ENCODE data around the gene ABCA3. TPM values are rescaled to one million over a fixed set of nuclear protein-coding genes. Genes with fewer than 3 reads are reported as not detected.

ABCA3 gene
- total and polyA plus RNA-seq, 2 of the 8 experiments (the other 6 are each of a cell fraction or from before 2014, with no cell fraction given), result 5.7 to 7.9 TPM

DNA sequence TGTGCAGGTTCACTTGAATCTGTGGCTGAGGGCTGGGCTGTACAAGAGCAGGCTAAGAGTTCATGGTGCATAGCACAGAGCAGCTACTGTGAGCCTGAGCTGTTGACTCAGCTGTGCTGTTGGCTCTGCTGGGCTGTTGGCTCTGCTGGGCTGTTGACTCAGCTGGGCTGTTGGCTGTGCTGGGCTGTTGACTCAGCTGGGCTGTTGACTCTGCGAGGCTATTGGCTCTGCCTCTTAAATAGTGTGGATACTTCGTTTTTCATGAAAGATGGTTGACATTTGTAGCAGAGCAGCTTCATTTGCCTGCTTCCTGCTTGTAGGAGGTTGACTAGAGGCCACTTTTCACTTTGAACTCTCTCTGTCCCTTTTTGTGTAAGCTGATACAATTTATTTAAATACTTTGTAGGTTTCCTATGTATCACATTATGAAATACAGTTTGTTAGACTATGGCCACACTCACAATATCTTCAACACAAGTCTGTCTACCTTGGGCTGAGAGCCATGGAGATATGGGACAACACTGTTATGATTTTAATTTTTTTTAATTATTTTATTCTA, 48.4 kb upstream of the ABCA3 start:
- no peaks in the 10 kb centered on the region for H4K20me1 ChIP-seq (replicated peaks in 1 of 2; ENCODE audit: control insufficient read depth in 1 of 2, insufficient read depth in 2 of 2, low read length in 2 of 2)
- H3K9me3 ChIP-seq (ENCODE audit: insufficient read depth in 2 of 2, low read depth in 1 of 2, low read length in 1 of 2), result peaks cover 6 to 7% of the 10 kb centered on the region in 2 experiments
- DNase-seq (ENCODE audit: low read depth in 1 of 2, low spot score in 2 of 2) (no peak), FAIRE-seq (no peak)
- no peak overlapping the region for H2BK5ac ChIP-seq (ENCODE audit: low read depth, low read length)
- H4K5ac ChIP-seq (ENCODE audit: insufficient read length, low read depth, low read length), result no peak overlapping the region
- peak overlapping the region; percentile 2; the same call in 1 of the 2 replicates for H2BK20ac ChIP-seq (ENCODE audit: low read length)
- 95% methylated on average over 2 of the region's 2 CpGs; no CpG with 5 or more reads in 1 of the 2 experiments for WGBS, 2 experiments (ENCODE audit: extremely low coverage in 1 of 2, insufficient coverage in 1 of 2, insufficient read length in 1 of 2, insufficient replicate concordance in 2 of 2, low coverage in 1 of 2, low lambda C conversion rate in 2 of 2, missing lambda C conversion rate in 1 of 2)
- no peak overlapping the region for H2BK15ac ChIP-seq (ENCODE audit: low read length)
- H3K36me3 ChIP-seq (ENCODE audit: control insufficient read depth in 2 of 4, insufficient read depth in 4 of 4, low read length in 3 of 4), result peaks cover 0 to 5% (median 0%) of the 10 kb centered on the region in 4 experiments; a peak in 1 of 8 replicates
- H3K4me3 ChIP-seq (ENCODE audit: extremely low read depth in 1 of 4, insufficient read depth in 2 of 4, low read depth in 3 of 4, low read length in 4 of 4), result no peak overlapping the region
- ChIA-PET CTCF (ENCODE audit: partially characterized antibody) (interaction anchor here (1.1 to 1.8 kb wide), 5 partner anchors 9 to 110 kb away, joined by 3 to 6 read pairs (median 3); no protein-coding TSS in a partner anchor), POLR2A (ENCODE audit: partially characterized antibody) (interaction anchor here (1.2 kb wide), 1 partner anchor 39 kb away, joined by 3 read pairs; no protein-coding TSS in a partner anchor)
- no peak overlapping the region for H2AK5ac ChIP-seq (ENCODE audit: low read depth, low read length)
- peaks cover 2 to 10% (median 8%) of the 10 kb centered on the region in 4 experiments for H3K4me1 ChIP-seq (replicated peaks in 1 of 4; ENCODE audit: control insufficient read depth in 3 of 4, insufficient read depth in 4 of 4, low read length in 3 of 4)
- no peak overlapping the region for H4K91ac ChIP-seq (replicated peaks; ENCODE audit: insufficient read length, low read length)
- no peaks in the 10 kb centered on the region for H3K23me2 ChIP-seq (ENCODE audit: low read depth, low read length)
- H3K4me2 ChIP-seq (ENCODE audit: insufficient read depth in 1 of 2, low read depth in 2 of 2, low read length in 2 of 2), result no peak overlapping the region
- no peak overlapping the region for H3K23ac ChIP-seq (ENCODE audit: insufficient read length)
- no peak overlapping the region for H3K56ac ChIP-seq (replicated peaks; ENCODE audit: insufficient read length, low read depth, low read length)
- H3K14ac ChIP-seq (ENCODE audit: insufficient read length), result no peak overlapping the region
- H3K18ac ChIP-seq (ENCODE audit: extremely low read depth, low read length), result no peak overlapping the region
- H2AFZ ChIP-seq (ENCODE audit: low read length), result no peak overlapping the region
- H2BK120ac ChIP-seq (replicated peaks; ENCODE audit: low read depth, low read length), result no peak overlapping the region
- H3K4ac ChIP-seq (replicated peaks; ENCODE audit: insufficient read length, low read depth, low read length), result no peak overlapping the region
- no peaks in the 10 kb centered on the region for H3K27me3 ChIP-seq (replicated peaks in 1 of 4; ENCODE audit: control insufficient read depth in 3 of 4, extremely low read depth in 1 of 4, insufficient read depth in 3 of 4, low read length in 3 of 4)
- no peak overlapping the region for H4K8ac ChIP-seq (ENCODE audit: extremely low read depth, insufficient read depth, low read length)
- no peak overlapping the region for H3K9ac ChIP-seq (replicated peaks in 1 of 4; ENCODE audit: extremely low read depth in 1 of 4, low read depth in 3 of 4, low read length in 3 of 4)
- H2BK12ac ChIP-seq (ENCODE audit: low read depth, low read length), result no peak overlapping the region
- H3K27ac ChIP-seq (ENCODE audit: low read depth, low read length), result no peak overlapping the region
- H3K79me1 ChIP-seq (ENCODE audit: low read depth, low read length), result no peaks in the 10 kb centered on the region; the same call in none of the 2 replicates
- no peaks in the 10 kb centered on the region for H3K79me2 ChIP-seq (ENCODE audit: control insufficient read depth in 1 of 2, insufficient read depth in 2 of 2, low read length in 2 of 2)
- TF ChIP-seq HDAC2 (IDR thresholded peaks at IDR 0.05; ENCODE audit: borderline replicate concordance in 1 of 2, low read depth in 2 of 2, low read length in 2 of 2) (no peak), SAP30 (IDR thresholded peaks at IDR 0.05; ENCODE audit: insufficient read depth, insufficient replicate concordance, low read length) (no peak), CBX8 (IDR thresholded peaks at IDR 0.05; ENCODE audit: borderline replicate concordance, low read depth, low read length) (no peak), CHD2 (IDR thresholded peaks at IDR 0.05; ENCODE audit: low read length) (no peak), CREB1 (IDR thresholded peaks at IDR 0.05) (no peak), ATF2 (IDR thresholded peaks at IDR 0.05; ENCODE audit: low read length) (no peak), POLR2AphosphoS5 (IDR thresholded peaks at IDR 0.05; ENCODE audit: low read depth, low read length) (no peak), SIN3A (conservative IDR thresholded peaks at IDR 0.05 in 1 of 2, IDR thresholded peaks at IDR 0.05 in 1 of 2; ENCODE audit: low read depth in 1 of 2, low read length in 2 of 2) (no peak), SP2 (IDR thresholded peaks at IDR 0.05; ENCODE audit: low read length) (no peak), SP4 (IDR thresholded peaks at IDR 0.05; ENCODE audit: low read length) (no peak), NANOG (IDR thresholded peaks at IDR 0.05; ENCODE audit: insufficient read depth, low read depth, low read length, poor library complexity, severe bottlenecking) (no peak)

Measured in H1 (cell line).